DMS153 treated with DMSO at 0.1 percent for 48 hours (cell line): Measurements from ENCODE around the gene KIAA1210.
"Not testable (repeated sequence)": the region's sequence is repeated elsewhere in the genome, so short reads cannot be mapped to it uniquely, and the experiment has no call there.

Experiments used
- DNase-seq: peaks from one replicate; lab custom pipeline; 2025; ENCODE audit not compliant: unreplicated experiment; lab: John Stamatoyannopoulos, UW

KIAA1210 gene

GRCh38 chrX:119040432-119040831 lies 87.2 kb downstream of the KIAA1210 start:
- DNase-seq, result no peak

- no peak for DNase-seq
Observed at GRCh38 chrX:119036107-119037029, 91.2 kb downstream of the KIAA1210 start.

DNA sequence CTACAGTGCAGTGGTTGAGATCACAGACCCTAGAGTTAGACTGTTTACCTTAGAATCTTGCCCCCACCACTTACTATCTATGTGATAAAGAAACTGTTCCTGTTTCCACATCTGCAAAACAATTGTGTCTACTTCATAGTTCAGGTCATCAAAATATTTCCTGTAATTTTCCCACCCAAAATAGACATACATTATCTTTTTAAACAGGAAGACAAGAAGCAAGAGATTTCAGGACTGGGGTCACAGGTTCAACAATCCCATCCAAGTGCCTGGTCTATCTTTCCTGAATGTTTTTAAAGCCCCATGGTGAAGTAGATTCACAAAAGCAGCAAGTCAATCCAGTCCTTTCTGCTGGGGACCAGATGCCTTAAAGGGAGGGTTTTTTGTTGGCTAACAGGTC lies 96.6 kb downstream of the KIAA1210 start:
- DNase-seq, result no peak

GRCh38 chrX:119029656-119030055 lies 98.0 kb downstream of the KIAA1210 start:
- not testable (repeated sequence) for DNase-seq

GRCh38 chrX:119028733-119029330 lies 98.8 kb downstream of the KIAA1210 start:
- DNase-seq, result no peak
